Stimulated activated CD8-positive, alpha-beta memory T cell treated with anti-CD3 and anti-CD28 coated beads, Interleukin-4, amount 100 ng/mL, for 48 hours (primary cell): ENCODE measurements around the gene GON7.

Experiments
- DNase-seq: peaks from one replicate; pipeline ENCODE4 v3.0.0-alpha.2; 2020

Gene GON7

DNA sequence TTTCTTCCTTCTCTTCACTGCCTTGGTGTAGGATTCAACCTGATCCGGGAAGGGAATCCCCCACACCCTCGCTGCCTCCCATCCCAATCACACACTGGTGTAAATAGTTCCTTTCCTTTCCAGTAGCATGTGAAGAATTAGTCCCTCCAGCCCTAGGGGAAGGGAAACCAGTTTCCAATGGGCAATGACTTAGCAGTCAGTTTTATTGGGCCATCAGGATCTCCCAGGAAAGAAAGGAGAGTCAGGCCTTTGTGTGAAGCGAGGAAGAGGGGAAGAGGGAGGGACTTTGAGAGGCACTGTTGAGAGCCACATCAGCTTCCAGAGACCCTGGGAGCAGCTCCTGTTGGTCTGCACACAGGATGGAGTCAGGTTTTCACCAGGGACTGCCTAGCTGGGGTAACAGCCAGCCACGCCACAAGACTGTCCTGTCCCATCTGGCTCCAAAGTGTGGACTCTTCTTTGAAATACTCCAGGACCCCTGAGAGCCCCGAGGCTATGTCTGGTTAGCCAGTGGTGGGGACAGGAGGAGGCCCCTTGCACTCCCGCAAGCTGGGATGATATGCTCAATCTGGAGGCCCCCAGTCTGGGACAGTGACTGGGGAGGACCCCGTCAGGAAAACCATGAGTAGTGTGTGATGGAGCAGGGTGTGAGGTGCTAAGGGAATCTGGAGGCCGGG is 50.0 kb downstream of the GON7 start:
- no peak for DNase-seq

DNA sequence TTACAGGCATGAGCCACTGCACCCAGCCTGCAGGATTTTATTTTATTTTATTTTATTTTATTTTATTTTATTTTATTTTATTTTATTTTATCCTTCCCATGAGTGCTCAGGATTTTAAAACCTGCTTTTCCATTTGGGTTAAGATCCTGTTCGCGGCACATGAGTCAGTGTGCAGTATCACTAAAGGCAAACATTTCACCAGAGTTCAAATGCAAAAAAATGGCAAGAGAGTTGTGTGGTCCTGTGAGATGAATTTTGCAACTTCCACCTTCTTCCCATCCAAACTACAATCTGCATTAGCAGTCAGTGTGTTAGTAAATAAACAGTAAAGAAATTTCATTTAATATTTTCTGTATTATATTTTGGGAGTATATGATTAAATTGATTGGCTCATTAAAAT is 51.2 kb downstream of the GON7 start:
- no peak for DNase-seq

DNA sequence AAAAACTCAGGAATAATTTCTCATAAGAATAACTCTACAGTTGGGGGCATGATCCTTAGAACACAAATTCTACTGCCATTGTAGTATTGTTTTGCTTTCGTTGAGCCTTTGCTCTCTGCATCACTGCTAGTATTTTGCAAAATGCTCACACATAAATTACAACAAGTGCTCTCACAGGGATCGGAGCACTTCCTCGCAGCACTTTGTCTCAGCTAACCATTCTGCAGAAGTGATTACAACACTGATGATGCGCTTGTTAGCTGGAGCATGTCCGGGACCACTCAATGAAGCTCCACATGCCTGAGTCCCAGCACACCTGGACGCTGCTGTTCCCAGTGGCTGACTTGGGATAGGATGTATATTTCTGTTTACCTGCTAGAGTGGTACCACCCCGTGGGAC is 53.7 kb downstream of the GON7 start:
- no peak for DNase-seq
